Natural killer cell (primary cell): ENCODE data around the gene BRCA2. TPM values are rescaled to one million over a fixed set of nuclear protein-coding genes. Genes with fewer than 3 reads are reported as not detected.

Experiments
- ATAC-seq, 3 donors: fragments of 150-1000 bp in 2 of 3; fragments of 200-7000 bp in 1 of 3; cut with Tn5 transposase; 1 replicate in 1 of 3; 2 replicates in 2 of 3; pipeline ENCODE4 v1.10.0; 2021; ENCODE audit warnings: mild to moderate bottlenecking in 2 of 3, moderate library complexity in 2 of 3
- DNase-seq, 2 donors: peaks; one replicate each; pipeline versions ENCODE4 v3.0.0 to v3.0.0-alpha.2; 2013 to 2021; ENCODE audit warnings: mixed read lengths in 1 of 2
- H3K27ac ChIP-seq: one replicate; pipeline ENCODE4 v1.5.1; 2013; ENCODE audit warnings: mild to moderate bottlenecking, low read length
- H3K27me3 ChIP-seq: one replicate; pipeline ENCODE4 v1.6.1; 2013; ENCODE audit warnings: low read length; ENCODE audit not compliant: control insufficient read depth, insufficient read depth
- H3K36me3 ChIP-seq: one replicate; pipeline ENCODE4 v1.6.1; 2013; ENCODE audit warnings: low read length; ENCODE audit not compliant: control insufficient read depth, insufficient read depth
- H3K4me1 ChIP-seq: one replicate; pipeline ENCODE4 v1.6.1; 2013; ENCODE audit warnings: low read length; ENCODE audit not compliant: control insufficient read depth, insufficient read depth
- H3K4me3 ChIP-seq: one replicate; pipeline ENCODE4 v1.5.1; 2013; ENCODE audit warnings: low read length
- H3K9me3 ChIP-seq: one replicate; pipeline ENCODE4 v1.6.1; 2013; ENCODE audit warnings: low read length; ENCODE audit not compliant: control insufficient read depth, insufficient read depth
- H3K27ac Mint-ChIP-seq, 2 donors: one replicate each; pipeline ENCODE4 v1.8.0; 2022; ENCODE audit warnings: mild to moderate bottlenecking in 2 of 2, mixed read lengths in 2 of 2, moderate library complexity in 1 of 2
- H3K27me3 Mint-ChIP-seq, 2 donors: one replicate each; pipeline ENCODE4 v1.8.0; 2022; ENCODE audit warnings: low read depth in 2 of 2, mixed read lengths in 2 of 2
- H3K36me3 Mint-ChIP-seq: one replicate; pipeline ENCODE4 v1.8.0; 2022; ENCODE audit warnings: mixed read lengths
- H3K4me1 Mint-ChIP-seq, 2 donors: one replicate each; pipeline ENCODE4 v1.8.0; 2022; ENCODE audit warnings: mixed read lengths in 2 of 2
- H3K4me3 Mint-ChIP-seq: one replicate; pipeline ENCODE4 v1.8.0; 2022; ENCODE audit warnings: mild to moderate bottlenecking, moderate library complexity, mixed read lengths
- H3K9me3 Mint-ChIP-seq, 2 donors: one replicate each; pipeline ENCODE4 v1.8.0; 2022; ENCODE audit warnings: mixed read lengths in 2 of 2
- WGBS: methylation state at CpG from one replicate; pipeline ENCODE4 v1.1.7; 2013; ENCODE audit warnings: missing lambda C conversion rate; ENCODE audit not compliant: insufficient coverage; 5-methylcytosine and 5-hydroxymethylcytosine counted together
- intact Hi-C: fragments of 100-400 bp; cut with micrococcal nuclease; formaldehyde crosslinking; loops from one replicate; pipeline ENCODE4 v1.14.2; 2022
- total RNA-seq, 4 donors: library from RNA; stranded (reverse); fragments of 120-200 nt in 1 of 4; gene quantifications; one replicate each; pipeline versions ENCODE4 v1.2.3 to v1.2.4, GENCODE V29; 2013 to 2022
- TF ChIP-seq, protein P1 (sequence below): fragments of 200-600 bp; IDR thresholded peaks from one replicate; pipeline ENCODE4 v1.8.0; 2022; ENCODE audit warnings: antibody characterized with exemption

BRCA2 gene
- total RNA-seq, 3 donors from 2014 or later (not counting 1 experiment from before 2014, with no cell fraction given) = 3.6 to 4.3 (median 3.6) TPM

DNA sequence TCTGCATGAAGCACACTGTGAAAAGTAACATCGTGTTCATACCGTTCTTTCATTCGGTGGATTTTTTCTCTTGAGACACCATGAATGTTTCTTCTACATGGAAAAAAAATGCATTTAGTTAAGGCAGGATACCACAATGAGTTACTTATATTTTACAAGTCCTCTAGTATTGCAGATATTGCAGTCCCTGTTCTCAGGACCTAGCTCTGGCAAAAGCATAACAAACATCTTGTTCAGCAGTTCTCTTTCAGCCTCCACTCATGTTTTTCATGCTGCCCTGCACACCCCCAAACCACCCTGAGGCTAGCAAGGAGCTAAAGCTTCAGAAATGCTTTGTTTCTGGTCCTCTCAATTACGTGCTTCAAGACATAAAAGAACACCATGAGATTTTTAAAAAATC lies 87.8 kb downstream of the BRCA2 start:
- DNase-seq = no peak
- Mint-ChIP-seq H3K4me3 (no peak overlapping the region), H3K36me3 (peaks cover 17% of the 10 kb centered on the region), H3K4me1 (peaks cover 0 to 4% of the 10 kb centered on the region in 2 donors), H3K27ac (no peak overlapping the region), H3K9me3 (no peaks in the 10 kb centered on the region), H3K27me3 (no peaks in the 10 kb centered on the region)
- H3K4me1 ChIP-seq = no peaks in the 10 kb centered on the region
- peaks cover 44% of the 10 kb centered on the region for H3K36me3 ChIP-seq
- WGBS = 98% methylated on average over 4 of the region's 4 CpGs
- ATAC-seq = no peak
- H3K27ac ChIP-seq = no peak overlapping the region
- intact Hi-C loops = no loop called here
- H3K27me3 ChIP-seq = no peaks in the 10 kb centered on the region
- H3K9me3 ChIP-seq = no peaks in the 10 kb centered on the region
- H3K4me3 ChIP-seq = no peak overlapping the region
- TF ChIP-seq, protein P1, sequence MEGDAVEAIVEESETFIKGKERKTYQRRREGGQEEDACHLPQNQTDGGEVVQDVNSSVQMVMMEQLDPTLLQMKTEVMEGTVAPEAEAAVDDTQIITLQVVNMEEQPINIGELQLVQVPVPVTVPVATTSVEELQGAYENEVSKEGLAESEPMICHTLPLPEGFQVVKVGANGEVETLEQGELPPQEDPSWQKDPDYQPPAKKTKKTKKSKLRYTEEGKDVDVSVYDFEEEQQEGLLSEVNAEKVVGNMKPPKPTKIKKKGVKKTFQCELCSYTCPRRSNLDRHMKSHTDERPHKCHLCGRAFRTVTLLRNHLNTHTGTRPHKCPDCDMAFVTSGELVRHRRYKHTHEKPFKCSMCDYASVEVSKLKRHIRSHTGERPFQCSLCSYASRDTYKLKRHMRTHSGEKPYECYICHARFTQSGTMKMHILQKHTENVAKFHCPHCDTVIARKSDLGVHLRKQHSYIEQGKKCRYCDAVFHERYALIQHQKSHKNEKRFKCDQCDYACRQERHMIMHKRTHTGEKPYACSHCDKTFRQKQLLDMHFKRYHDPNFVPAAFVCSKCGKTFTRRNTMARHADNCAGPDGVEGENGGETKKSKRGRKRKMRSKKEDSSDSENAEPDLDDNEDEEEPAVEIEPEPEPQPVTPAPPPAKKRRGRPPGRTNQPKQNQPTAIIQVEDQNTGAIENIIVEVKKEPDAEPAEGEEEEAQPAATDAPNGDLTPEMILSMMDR = no peak

DNA sequence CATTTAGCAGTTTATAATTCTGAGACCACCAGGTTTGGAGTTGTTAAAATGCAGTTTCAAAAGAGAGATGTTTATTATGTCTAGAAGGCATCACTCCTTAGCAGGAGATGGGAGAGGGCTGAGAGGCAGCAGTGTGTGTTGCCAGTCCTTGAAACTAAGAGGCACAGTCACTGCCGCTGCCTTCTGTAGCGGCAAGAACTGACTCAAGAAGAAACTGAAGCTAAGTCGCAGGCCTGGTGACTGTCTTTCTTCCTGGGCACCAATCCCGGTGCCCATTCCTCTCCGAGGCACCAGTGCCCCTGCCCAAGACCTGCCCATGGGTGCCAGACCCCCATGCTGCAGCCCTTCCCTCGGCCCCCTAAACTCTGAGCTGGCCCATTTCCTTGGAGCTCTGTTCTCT lies 92.5 kb downstream of the BRCA2 start:
- Histone ChIP-seq H3K4me1 (no peaks in the 10 kb centered on the region), H3K27me3 (no peaks in the 10 kb centered on the region), H3K9me3 (no peaks in the 10 kb centered on the region), H3K4me3 (no peak overlapping the region), H3K36me3 (peaks cover 30% of the 10 kb centered on the region), H3K27ac (no peak overlapping the region)
- Mint-ChIP-seq H3K4me1 (peaks cover 17 to 28% of the 10 kb centered on the region in 2 donors), H3K27me3 (no peaks in the 10 kb centered on the region), H3K27ac (no peak overlapping the region), H3K4me3 (no peak overlapping the region), H3K36me3 (peaks cover 4% of the 10 kb centered on the region), H3K9me3 (no peaks in the 10 kb centered on the region)
- 79% methylated on average over 6 of the region's 6 CpGs for WGBS
- TF ChIP-seq, protein P1 = no peak
- intact Hi-C loops = no loop called here
- DNase-seq (no peak), ATAC-seq (no peak)

DNA sequence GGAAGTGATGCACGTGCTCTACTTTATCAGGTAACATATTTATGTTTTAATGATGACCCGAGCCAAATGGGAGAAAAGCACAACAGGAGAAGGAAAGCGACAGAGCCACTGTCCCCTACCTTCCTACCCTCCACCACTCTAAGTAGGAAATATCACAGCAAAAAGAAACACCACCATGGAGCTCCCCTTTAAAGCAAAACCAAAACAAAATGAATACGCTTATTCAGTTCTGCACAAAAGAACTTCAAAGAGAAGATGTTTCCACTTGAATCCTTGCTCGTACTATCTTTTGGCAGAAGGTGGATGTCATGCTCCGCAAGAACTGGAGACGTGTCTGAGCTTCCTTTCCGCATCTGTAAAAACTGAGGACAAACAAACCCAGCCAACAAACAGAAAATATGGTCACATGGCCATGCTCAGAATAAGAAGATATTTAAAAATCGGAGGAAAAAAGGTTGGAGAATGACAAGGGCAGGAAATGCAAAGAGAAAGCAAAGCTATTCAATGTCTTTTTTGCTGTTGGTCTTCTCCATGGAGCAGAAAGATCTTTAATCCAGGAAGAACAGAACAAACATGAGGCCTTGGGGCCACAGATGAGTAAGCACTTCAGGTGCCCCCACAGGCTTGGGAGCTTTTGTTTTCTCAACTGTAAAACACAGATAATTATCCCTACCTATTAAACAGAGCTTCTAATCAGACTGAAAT lies 93.1 kb downstream of the BRCA2 start:
- Mint-ChIP-seq H3K4me1 (peaks cover 17 to 28% of the 10 kb centered on the region in 2 donors), H3K27ac (no peak overlapping the region), H3K9me3 (no peaks in the 10 kb centered on the region), H3K36me3 (no peaks in the 10 kb centered on the region), H3K4me3 (no peak overlapping the region), H3K27me3 (no peaks in the 10 kb centered on the region)
- no peak overlapping the region for H3K4me3 ChIP-seq
- ATAC-seq (no peak), DNase-seq (no peak)
- no peaks in the 10 kb centered on the region for H3K27me3 ChIP-seq
- intact Hi-C loops = no loop called here
- peaks cover 27% of the 10 kb centered on the region for H3K36me3 ChIP-seq
- no peak overlapping the region for H3K27ac ChIP-seq
- H3K9me3 ChIP-seq = no peaks in the 10 kb centered on the region
- no peaks in the 10 kb centered on the region for H3K4me1 ChIP-seq
- TF ChIP-seq, protein P1 = no peak
- WGBS = 94% methylated on average over 8 of the region's 9 CpGs

DNA sequence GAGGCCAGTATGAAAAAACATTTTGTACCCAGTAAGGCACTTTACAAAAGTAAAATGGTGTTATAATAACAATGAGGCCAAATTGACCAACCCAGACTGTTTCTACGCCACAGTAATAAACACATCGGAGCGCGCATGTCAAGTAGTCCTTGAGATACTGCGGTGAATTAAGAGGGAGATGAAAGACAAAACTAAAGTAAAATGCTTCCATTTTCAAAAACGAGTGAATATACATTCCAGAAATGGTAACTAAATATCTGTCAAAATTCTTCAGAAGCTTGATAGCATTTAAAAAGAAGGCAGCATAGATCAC lies 93.6 kb downstream of the BRCA2 start:
- Mint-ChIP-seq H3K4me3 (no peak overlapping the region), H3K27me3 (no peaks in the 10 kb centered on the region), H3K9me3 (no peaks in the 10 kb centered on the region), H3K4me1 (peaks cover 17 to 28% of the 10 kb centered on the region in 2 donors), H3K36me3 (no peaks in the 10 kb centered on the region), H3K27ac (no peak overlapping the region)
- intact Hi-C loops = no loop called here
- no peak overlapping the region for H3K4me3 ChIP-seq
- H3K27me3 ChIP-seq = no peaks in the 10 kb centered on the region
- H3K27ac ChIP-seq = no peak overlapping the region
- peaks cover 25% of the 10 kb centered on the region for H3K36me3 ChIP-seq
- WGBS = 97% methylated on average over 5 of the region's 6 CpGs
- ATAC-seq (no peak), DNase-seq (no peak)
- TF ChIP-seq, protein P1 = no peak
- H3K9me3 ChIP-seq = no peaks in the 10 kb centered on the region
- H3K4me1 ChIP-seq = no peaks in the 10 kb centered on the region
